Hematopoietic multipotent progenitor cell treated with erythropoietin and hydrocortisone succinate and interleukin-3 and kit ligand, for 8 days (in vitro differentiated cells): ENCODE results near the gene LITAF.
"Not testable (repeated sequence)": the region's sequence is repeated elsewhere in the genome, so short reads cannot be mapped to it uniquely, and the experiment has no call there.

Source experiments
- DNase-seq: peaks from one replicate; pipeline ENCODE4 v3.0.0-alpha.2; 2015

LITAF gene

DNA sequence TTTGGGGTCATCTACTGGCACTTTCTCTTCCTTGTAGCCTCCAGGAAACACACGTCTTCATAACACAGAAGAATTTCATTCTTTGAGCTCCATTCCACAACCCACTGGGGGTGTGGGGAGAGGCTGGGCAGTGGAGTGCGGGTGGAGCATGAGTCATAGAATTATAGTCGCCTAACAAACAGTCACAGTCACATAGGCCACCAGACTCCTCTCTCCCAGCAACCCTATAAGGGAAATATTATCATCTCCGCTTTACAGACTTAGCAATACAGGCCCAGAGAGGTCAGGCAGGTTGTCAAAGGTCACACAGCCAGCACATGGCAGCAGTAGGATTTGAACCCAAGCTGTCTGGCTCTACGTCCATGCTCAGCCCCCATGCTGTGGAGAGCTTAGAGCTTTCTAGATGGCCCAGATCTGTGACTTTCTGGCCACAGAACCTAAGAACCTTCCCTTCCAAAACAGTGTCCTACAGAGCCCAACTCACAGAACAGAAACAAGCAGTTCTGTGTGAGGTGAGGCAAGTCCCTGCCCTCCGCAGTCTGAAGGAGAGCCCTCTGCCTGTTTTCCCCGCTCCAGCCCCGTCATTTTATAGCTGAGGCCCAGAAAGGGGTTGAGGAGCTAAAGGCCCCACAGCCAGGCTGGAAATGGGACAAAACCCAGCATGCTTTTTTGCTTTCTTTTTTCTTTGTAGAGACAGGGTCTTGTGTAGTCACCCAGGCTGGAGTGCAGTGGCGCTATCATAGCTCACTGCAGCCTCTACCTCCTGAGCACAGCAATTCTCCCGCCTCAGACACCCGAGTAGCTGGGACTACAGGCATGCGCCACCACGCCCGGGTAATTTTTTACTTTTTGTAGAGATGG lies 10.7 kb upstream of the LITAF start:
- peak; percentile 51 for DNase-seq

DNA sequence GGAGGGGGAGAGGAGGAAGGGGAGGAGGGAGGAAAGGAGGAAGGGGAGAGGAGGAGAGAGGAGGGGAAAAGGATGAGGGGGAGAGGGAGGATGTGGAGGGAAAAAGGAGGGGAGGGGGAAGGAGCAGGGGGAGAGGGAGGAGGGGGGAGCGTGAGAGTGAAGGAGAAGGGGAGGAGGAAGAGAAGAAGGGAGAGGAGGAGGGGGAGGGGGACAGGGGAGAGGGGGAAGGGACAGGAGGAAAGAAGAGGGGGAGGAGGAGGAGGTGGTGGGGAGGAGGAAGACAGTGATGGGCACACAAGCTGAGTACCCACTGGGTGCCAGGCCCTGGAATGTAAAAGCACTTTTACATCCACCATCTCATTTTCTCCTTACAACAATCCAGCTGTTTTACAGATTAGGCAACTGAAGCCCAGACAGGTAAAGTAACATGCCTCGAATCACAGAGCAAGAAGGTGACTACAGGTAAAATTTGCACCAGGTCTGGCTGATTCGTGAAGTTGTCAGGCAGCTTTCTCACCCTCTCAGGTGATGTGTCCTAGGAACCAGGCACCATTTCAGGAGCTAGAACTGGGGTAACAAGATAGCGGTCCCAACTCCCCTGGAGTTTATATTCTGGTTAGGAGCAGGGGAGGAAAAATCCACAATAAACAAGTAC lies 10.0 kb upstream of the LITAF start:
- DNase-seq, result no peak

DNA sequence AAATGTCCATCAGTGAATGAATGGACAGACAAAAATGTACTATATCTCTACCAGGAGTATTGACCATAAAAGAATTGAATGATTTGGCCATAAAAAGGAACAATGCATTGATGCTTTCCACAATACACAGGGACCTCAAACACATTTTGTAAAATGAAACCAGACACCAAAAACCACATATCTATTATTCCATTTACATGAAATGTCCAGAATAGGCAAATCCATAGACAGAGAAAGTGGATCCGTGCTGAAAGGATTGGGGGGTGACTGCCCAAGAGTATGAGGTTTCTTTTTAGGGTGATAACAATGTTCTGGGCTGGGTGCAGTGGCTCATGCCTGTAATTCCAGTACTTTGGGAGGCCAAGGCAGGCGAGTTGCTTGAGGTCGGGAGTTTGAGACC lies 6.9 kb upstream of the LITAF start:
- no peak for DNase-seq

DNA sequence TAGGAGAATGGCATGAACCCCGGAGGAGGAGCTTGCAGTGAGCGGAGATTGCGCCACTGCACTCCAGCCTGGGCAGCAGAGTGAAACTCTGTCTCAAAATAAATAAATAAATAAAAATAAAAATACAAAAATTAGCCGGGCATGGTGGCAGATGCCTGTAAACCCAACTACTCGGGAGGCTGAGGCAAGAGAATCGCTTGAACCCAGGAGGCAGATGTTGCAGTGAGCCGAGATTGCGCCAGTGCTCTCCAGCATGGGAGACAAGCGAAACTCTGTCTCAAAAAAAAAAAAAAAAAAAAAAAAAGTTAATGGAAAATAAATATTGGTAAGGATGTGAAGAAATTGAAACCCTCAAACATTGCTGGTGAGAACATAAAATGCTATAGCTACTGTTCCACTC lies 6.4 kb upstream of the LITAF start:
- DNase-seq, result not testable (repeated sequence)

DNA sequence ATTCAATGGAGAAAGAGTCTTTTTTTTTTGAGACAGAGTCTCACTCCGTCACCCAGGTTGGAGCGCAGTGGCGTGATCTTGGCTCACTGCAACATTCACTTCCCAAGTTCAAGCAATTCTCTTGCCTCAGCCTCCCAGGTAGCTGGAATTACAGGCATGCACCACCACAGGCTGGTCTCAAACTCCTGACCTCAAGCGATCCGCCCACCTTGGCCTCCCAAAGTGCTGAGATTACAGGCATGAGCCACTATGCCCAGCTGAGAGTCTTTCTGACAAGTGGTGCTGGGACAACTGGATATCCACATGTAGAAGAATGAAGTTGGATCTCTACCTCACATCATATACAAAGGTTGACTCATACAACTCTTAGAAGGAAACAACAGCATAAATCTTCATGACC lies 4.9 kb upstream of the LITAF start:
- DNase-seq, result not testable (repeated sequence)

DNA sequence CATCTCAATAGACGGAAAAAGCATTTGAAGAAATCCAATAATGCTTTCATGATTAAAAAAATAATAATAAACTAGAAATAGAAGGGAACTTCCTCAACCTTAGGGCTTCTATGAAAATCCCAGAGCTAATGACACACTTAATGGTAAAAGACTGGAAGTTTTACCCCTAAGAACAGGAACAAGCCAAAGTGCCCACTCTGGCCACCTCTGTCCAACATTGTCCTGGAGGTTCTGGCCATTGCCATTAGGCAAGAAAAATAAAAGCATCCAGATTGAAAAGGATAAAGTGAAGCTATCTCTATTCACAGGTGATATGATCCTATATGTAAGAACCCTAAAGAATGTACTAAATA lies 2.5 kb upstream of the LITAF start:
- DNase-seq, result no peak

DNA sequence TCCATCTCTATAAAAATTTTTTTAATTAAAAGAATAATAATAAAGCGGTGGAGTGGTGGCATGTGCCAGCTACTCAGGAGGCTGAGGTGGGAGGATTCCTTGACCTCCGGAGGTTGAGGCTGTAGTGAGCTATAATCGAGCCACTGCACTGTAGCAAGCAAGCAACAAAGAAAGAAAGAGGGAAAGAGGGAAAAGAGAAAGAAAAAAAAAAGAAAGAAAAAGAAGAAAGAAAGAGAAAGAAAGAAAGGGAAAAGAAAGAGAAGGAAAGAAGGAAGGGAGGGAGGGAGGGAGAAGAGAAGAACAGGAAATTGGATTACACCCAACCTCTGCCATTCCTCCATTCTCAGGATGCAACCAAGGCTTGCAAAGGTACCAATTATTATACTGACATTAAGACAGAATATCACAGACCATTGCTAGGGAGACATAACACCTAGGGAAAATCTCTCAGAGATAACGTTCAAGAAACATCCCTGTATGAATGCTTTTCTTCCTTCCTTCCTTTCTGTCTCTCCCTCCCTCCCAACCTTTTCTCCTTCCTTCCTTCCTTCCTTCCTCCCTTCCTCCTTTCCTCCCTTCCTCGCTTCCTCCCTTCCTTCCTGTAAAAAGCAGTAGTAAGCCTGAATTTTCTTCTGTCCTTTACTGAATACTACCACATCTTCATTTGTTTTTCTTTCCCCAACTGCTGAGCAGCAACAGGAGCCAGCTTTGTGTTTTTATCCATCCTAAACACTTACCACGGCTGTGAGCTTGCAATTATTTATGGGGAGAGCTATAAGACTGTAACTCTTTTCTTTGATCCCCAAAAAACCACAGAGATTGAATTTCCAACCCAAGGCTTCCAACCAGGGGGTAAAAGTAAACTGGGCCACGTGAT lies 1.8 kb upstream of the LITAF start:
- DNase-seq, result no peak

DNA sequence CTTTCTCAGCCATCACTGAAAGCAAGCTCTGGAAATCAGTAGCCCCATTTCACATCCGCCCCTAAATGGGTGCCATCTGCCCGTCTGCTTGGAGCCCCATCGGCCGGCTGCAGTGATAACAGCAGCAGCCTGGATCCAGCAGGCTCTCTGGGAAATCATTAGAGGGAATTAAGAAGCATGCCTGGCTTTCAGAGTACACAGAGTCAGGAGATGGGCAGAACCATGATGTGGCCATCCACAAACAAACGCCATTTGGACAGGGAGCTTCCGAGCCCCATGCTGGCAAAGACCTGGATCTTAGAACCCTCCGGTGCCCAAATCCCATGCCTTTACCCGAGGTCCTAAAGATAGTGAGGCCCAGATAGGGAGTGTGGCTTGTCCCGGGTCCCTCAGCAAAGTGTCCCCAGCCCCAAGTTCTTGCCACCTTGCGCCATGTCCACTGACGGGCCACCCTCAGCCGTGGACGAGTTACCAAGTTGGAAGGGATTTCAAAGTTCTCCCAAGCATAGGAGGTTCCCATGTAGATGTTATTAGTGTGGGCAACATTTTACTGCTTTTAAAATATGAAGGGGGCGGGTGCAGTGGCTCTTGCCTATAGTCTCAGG lies 1.0 kb upstream of the LITAF start:
- DNase-seq, result no peak

DNA sequence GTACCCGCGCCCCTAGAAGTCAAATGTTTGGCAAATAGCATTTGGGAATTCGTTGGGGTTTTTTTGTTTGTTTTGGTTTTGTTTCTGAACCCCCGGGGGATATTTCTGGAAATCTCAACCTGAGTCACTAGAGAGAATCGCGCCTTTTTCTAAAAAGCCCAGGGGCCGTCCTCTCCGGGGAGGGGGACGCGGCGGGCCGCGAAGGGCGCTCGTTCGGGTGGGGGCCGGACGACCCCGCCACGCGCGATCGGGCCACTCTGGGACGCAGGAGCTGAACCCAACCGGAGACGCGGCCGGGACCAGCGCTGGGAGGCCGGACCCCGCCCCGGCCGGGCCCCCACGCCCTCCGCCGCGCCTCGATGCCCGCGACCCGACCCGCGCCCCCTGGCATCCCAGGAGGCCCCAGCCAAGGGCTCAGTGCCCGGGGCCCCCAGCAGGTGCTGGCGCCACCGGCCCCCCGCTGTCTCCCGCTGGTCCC lies 302 bp downstream of the LITAF start:
- no peak for DNase-seq

DNA sequence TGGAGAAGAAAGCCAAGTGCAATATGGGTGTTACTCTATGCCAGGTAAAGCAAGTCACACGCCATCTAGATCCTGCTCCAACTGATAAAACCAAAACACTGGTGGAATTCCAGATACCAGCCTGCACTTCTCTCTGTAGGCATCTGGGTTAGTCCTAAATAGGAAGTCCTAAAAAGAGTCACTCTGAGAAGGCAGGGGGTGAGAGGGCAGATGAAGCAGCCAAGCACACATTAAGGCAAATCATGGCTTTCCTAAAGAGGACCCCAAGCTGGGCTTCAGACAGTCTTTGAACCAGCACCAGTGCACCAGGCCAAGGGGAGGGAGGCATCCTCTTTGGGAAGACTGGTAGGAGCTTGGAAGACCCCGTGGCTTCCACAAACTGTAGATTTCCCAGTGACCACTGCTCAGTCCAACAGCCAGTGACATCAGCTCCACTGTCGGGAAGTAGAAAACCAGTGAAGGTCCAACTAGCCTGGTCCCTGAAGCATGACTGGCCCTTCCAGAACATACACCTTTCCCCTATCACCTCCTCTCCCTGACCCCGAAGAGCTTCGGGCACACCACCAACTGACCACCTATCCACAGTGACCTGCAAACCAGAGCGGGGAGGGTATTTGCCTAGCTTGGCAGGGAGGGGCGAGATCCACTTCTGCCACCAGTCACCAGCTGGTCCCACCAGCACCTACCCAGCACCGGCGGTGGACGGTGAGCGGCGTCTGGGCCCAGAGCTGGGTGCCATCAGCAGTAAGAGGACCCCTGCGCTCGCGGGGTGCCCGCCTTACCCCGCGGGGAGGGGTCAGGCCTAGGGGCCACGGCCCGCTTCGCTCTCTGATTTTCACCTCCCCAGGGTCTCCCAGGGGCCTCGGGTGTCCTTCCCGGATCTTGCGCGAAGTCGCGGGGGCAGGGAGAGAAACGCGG lies 1.0 kb downstream of the LITAF start:
- peak; percentile 16 for DNase-seq

DNA sequence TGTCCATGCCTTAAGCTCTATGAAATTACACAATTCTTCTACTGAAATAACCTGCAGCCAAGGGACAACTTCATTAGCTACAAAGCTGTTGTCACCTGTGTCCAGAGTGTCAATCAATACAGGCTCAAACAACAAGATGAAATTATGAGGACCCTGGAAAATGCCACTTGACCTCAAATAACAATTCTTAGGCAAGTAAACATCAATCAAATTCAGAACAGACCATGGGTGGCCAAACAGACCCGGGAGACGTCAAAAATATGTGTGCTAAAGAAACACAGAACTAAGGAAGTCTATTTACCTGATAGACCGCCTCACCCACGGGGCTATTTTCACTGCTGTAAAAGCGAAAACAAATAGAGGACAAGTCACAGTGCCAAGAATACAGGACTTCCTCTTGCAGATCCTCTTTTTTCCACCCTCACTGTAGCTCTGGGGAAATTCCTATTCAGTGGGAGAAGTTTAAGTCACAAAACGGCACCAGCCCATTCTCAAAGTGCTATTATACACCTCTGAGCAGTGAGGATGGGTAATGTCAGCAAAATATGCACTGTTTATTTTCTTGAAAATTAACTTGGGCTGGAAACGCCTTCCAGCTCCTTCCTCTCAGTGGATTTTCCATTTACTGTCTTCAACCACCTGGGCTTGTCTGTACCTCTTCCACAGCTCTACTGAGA lies 2.7 kb downstream of the LITAF start:
- no peak for DNase-seq

DNA sequence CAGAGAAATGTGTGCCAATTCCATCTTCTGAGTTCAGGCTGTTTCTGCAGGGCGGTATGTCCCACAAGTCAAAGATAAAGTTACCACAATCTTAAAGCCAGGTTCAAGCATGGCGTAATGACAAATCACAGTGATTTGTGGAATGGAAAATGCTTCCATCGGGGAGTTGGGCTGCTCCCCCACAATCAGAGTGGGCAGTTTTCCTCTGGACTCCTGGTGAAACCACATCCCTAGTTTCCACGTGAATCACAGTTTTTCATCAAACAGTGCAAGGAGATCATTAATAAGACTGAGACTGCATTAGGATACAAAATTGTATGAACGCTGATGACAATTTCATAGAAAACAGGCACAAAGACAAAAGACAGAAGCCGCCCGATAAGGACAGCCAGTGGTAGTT lies 3.6 kb downstream of the LITAF start:
- no peak for DNase-seq

DNA sequence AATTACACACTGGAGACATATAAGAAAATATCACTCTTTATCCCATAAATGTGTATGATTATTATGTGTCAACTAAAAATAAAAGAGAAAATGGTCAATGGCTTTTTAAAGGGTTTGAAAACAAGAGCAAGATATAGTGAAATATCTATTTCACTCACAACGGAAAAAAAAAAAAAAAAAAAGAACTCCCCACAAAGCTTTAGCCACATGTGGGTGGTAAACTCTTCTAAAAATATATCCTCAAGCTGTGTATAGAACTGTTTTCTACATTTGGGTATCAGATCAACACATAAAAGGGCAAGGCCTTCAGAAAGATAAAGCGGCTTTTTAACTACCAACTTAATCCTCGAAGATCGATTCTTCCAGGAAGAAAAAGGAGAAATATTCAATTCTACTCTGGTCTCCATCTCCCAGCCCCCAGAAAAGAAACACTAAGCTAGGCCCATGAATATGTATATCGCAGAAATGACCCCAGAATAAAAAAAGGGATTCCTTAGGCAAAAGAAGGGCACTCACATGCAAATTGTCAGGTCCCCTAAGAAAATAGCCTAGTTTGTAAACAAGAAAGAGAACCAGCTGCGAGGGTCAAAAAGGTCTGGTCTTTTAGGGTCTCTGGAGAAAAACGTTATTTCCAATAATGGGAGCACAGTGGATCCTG lies 4.4 kb downstream of the LITAF start:
- DNase-seq, result no peak

DNA sequence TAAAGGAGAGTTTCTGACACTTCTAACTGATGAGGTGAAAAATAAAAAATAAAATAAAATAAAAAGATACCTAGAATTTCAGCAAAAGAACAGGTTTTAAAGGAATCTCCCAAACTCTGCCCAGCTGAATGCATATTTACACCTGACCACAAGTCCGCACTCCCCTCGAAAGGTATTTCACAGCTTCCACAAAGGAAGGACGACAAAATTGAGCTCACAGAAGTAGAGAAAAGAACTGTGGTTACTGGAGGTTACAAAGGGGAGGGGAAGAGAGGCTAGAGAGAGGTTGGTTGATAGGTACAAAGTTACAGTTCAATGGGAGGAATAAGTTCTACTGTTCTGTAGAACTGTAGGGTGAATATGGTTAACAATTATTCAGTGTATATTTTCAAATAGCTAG lies 5.0 kb downstream of the LITAF start:
- DNase-seq, result no peak

DNA sequence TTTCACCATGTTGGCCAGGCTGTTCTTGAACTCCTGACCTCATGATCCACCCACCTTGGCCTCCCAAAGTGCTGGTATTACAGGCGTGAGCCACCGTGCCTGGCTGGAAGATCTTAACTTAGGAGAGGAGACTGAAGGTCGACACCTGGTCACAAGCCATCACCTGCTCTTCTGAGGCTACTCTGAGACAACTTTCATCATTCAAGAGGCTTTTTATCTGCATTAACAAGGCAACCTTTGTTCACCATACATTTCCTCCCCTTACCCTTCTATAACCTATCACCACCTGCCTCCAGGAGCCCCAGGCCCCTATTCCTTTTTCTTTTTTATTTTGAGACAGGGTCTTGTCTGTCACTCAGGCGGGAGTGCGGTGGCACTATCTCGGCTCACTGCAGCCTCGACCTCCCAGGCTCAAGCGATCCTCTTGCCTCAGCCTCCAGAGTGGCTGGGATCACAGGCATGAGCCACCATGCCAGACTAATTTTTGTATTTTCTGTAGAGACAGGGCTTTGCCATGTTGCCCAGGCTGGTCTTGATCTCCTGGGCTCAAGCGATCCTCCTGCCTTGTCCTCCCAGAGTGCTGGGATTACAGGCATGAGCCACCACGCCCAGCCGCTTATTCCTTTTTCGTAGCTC lies 6.2 kb downstream of the LITAF start:
- no peak for DNase-seq

DNA sequence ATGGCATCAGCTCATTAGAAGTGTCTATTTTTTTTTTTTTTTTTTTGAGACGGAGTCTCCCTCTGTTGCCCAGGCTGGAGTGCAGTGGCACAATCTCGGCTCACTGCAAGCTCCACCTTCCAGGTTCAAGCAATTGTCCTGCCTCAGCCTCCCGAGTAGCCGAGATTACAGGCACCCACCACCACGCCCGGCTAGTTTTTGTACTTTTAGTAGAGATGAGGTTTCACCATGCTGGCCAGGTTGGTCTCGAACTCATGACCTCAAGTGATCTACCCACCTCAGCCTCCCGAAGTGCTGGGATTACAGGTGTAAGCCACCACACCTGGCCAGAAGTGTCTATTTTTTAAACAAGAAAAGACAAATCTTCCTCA lies 9.4 kb downstream of the LITAF start:
- not testable (repeated sequence) for DNase-seq

DNA sequence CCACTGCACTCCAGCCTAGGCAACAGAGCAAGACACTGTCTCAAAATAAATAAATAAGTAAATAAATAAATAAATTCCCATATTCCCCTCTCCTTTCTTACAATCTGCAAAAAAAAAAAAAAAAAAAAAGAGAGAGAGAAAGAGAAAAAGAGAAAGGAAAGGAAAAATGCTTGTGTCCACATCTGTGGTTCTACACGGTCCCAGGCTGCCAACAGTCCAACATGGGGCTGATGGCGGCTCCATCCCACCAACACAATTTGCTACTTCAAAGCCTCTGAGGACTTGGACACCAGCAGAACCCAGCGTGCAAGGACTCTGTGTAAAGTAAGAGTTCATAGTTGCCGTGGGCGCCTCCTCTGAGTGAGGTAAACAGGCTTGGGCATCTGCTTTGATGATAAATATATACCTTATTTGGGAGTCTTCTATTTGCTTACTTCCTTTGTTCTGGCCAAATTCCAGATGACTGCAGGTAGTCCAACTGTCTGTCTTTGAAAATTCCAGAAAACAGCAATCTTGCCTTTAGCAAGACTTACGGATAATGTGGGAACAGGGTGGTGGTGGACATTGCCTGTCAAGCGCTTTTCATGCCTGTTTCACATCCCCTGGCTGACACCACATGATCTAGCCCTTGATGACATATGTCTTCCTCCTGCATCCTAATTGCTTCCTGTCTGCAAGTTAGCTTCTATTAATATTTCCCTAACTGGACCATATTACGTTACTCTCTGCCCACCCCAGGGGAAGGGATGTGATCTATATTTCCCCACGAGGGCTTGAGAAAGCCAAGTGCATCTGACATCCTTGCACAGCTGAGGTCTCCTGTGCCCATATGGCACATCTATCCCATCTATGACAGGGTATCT lies 10.1 kb downstream of the LITAF start:
- DNase-seq, result no peak

DNA sequence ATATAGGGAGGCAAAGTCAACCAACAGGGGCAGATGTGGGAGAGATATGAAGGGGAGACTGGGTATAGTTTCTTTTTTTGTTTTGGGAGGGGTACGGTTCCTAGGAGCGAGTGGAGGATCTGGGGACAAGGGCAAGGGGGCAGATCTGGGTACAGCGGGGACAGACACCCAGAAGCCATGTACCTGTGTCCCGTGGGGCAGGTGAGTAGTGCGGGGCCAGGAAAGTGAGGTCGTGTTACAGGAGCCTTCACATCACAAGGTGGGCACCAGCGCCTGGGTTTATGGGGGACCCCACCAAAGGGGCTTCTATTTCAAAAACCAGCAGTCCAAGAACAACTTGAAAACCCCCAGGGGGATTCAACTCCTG lies 11.5 kb downstream of the LITAF start:
- no peak for DNase-seq

DNA sequence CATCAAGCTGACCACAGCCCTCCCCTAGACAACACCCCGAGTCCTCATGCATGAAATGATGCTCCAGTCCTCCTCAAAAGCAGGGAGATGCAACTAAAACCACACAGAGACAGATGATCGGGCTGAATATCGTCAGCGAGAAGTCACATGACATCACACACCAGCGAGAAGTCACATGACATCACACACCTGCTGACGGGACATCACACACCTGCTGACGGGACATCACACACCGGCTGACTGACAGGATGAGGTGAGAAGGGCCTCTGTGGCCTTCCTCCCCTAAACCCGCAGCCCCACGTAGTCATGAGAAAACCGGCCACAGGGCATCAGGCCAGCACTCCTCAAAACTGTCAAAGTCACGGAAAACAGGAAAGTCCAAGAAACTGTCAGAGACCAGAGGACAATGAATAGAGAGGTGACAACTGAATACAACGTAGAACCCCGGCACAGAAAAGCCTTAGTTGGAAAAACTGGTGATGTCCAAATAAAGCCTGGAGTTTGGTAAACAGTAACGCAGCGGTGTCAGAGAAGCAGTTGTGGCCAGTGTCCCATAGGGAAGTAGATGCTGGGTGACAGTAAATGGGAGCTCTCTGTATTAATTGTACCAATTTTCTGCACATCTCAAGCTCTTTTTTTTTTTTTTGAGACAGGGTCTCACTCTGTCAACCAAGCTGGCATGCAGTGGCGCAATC lies 14.3 kb downstream of the LITAF start:
- DNase-seq, result no peak
